Common myeloid progenitor, CD34-positive (primary cell): ENCODE measurements around the gene PBRM1.

Experiments
- CTCF ChIA-PET: fragments of 350-600 bp; sonication (Branson Sonifier 250); formaldehyde crosslinking; loops from one replicate; lab custom pipeline; 2021; ENCODE audit warnings: antibody characterized with exemption; lab: Charles Lee
- POLR2A ChIA-PET: fragments of 350-600 bp; sonication (Branson Sonifier 250); formaldehyde crosslinking; loops from one replicate; lab custom pipeline; 2021; ENCODE audit warnings: antibody characterized with exemption; lab: Charles Lee
- DNase-seq, 3 donors: peaks; one replicate each; pipeline versions ENCODE4 v3.0.0 to v3.0.0-alpha.2; 2013
- H3K27ac ChIP-seq, 2 experiments: 1 replicate in 1 of 2; 2 replicates in 1 of 2; pipeline ENCODE4 v1.7.0; 2013; ENCODE audit warnings: inconsistent platforms in 2 of 2, low read length in 2 of 2, mild to moderate bottlenecking in 2 of 2, low read depth in 1 of 2, moderate library complexity in 1 of 2; ENCODE audit not compliant: severe bottlenecking in 2 of 2, insufficient read depth in 1 of 2, poor library complexity in 1 of 2
- H3K27me3 ChIP-seq, 5 experiments: replicated peaks in 2 of 5; 1 replicate in 3 of 5; 2 replicates in 2 of 5; pipeline versions ENCODE4 v1.6.1 to v1.7.0; 2013; ENCODE audit warnings: low read length in 4 of 5, mild to moderate bottlenecking in 2 of 5, moderate library complexity in 2 of 5, inconsistent platforms in 1 of 5; ENCODE audit not compliant: insufficient read depth in 5 of 5, control insufficient read depth in 4 of 5
- H3K36me3 ChIP-seq, 4 experiments: 1 replicate in 2 of 4; 2 replicates in 2 of 4; pipeline versions ENCODE4 v1.6.1 to v1.7.0; 2013; ENCODE audit warnings: low read length in 3 of 4, control low read depth in 1 of 4, mild to moderate bottlenecking in 1 of 4; ENCODE audit not compliant: control insufficient read depth in 4 of 4, insufficient read depth in 4 of 4
- H3K4me1 ChIP-seq, 4 experiments: 1 replicate in 3 of 4; 2 replicates in 1 of 4; pipeline versions ENCODE4 v1.6.1 to v1.7.1; 2013; ENCODE audit warnings: low read length in 3 of 4, mild to moderate bottlenecking in 3 of 4, control low read depth in 1 of 4, inconsistent platforms in 1 of 4, moderate library complexity in 1 of 4; ENCODE audit not compliant: control insufficient read depth in 4 of 4, insufficient read depth in 4 of 4; ENCODE audit errors: control extremely low read depth in 1 of 4
- H3K4me3 ChIP-seq, 7 experiments: 1 replicate in 4 of 7; 2 replicates in 3 of 7; pipeline versions ENCODE4 v1.5.1 to v1.7.0; 2013; ENCODE audit warnings: mild to moderate bottlenecking in 7 of 7, low read length in 6 of 7, moderate library complexity in 6 of 7, inconsistent platforms in 2 of 7, low read depth in 2 of 7, control low read depth in 1 of 7; ENCODE audit not compliant: insufficient read depth in 4 of 7, control insufficient read depth in 1 of 7; ENCODE audit errors: extremely low read depth in 1 of 7
- H3K9me3 ChIP-seq, 5 experiments: 1 replicate in 4 of 5; 2 replicates in 1 of 5; pipeline versions ENCODE4 v1.6.1 to v1.7.1; 2013; ENCODE audit warnings: low read length in 4 of 5, mild to moderate bottlenecking in 2 of 5, inconsistent platforms in 1 of 5, low read depth in 1 of 5, moderate library complexity in 1 of 5; ENCODE audit not compliant: control insufficient read depth in 4 of 5, insufficient read depth in 2 of 5; ENCODE audit errors: control extremely low read depth in 1 of 5
- WGBS: methylation state at CpG from one replicate; pipeline ENCODE4 v1.1.5; 2013; ENCODE audit not compliant: insufficient coverage; 5-methylcytosine and 5-hydroxymethylcytosine counted together

PBRM1 gene

DNA sequence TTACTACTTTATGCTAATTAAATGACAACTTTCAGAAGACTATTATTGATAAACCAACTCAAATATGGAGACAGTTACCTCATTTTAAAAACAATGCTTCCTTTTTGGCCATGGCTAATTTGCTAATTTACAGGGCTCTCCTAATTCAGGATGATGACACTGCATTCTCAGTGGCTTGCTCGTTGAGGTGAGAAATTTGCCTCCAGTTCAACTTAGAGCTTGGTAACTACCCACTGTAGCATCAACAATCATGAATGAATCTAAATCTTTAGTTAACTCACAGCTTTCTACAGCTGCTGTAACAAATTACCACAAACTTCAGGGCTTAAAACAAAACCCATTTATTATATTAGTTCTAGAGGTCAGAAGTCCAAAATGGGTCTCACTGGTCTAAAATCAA, 14.0 kb downstream of the PBRM1 start:
- peaks cover 0 to 12% (median 8%) of the 10 kb centered on the region in 4 experiments for H3K4me1 ChIP-seq
- H3K4me3 ChIP-seq = no peak overlapping the region
- WGBS = no CpG with 5 or more reads among the region's 1 CpG
- no peak for DNase-seq
- CTCF ChIA-PET = no interaction called here
- peaks cover 9 to 41% (median 32%) of the 10 kb centered on the region in 4 experiments for H3K36me3 ChIP-seq
- no peaks in the 10 kb centered on the region for H3K27me3 ChIP-seq
- POLR2A ChIA-PET = no interaction called here
- H3K27ac ChIP-seq = no peak overlapping the region
- H3K9me3 ChIP-seq = no peaks in the 10 kb centered on the region

DNA sequence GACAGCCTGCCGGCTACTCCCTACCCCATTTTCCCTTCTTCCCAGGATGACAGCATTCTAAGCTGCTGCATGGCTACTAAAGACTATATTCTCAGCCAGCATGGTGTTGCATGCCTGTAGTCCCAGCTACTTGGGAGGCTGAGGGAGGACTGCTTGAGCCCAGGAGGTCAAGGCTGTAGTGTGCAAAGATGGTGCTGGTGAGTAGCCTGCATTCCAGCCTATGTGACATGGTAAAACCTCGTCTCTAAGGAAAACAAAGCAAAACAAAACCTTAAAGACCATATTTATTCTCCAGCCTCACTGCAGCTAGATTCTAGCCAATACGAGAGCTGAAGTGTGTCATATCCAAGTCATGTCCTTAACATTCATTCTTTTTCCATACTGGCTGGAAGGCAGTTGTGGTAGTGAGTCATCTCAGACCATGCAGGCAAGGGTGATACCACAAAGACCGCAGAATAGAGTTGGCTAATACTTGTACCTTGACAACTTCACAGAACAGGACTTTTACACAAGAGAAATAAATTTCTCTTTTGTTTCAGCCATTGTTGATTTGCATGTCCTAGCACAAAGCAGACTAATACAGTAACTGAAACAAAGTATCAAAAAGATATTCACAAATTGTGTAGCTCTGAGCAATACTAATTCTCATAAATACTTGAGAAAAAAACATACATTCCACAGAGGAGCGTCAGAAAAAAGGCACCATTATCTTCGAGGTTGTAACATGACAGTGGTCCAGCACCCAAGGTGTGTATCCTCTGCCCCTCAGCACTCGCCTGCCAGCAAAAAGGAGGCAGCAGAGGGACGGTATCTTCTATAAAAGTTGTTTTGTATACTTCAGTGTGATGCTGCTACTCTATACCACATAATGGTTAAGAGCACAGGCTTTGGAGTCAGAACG, 14.8 kb downstream of the PBRM1 start:
- peak overlapping the region; percentile 31 to 64 for H3K27ac ChIP-seq
- ChIA-PET CTCF (no interaction called here), POLR2A (no interaction called here)
- peak; percentile 40 to 87 (median 86) for DNase-seq
- no peaks in the 10 kb centered on the region for H3K9me3 ChIP-seq
- peaks cover 11 to 40% (median 28%) of the 10 kb centered on the region in 4 experiments for H3K36me3 ChIP-seq
- peaks cover 0 to 12% (median 8%) of the 10 kb centered on the region in 4 experiments for H3K4me1 ChIP-seq
- H3K4me3 ChIP-seq = no peak overlapping the region
- 95% methylated on average over 3 of the region's 9 CpGs for WGBS
- no peaks in the 10 kb centered on the region for H3K27me3 ChIP-seq

DNA sequence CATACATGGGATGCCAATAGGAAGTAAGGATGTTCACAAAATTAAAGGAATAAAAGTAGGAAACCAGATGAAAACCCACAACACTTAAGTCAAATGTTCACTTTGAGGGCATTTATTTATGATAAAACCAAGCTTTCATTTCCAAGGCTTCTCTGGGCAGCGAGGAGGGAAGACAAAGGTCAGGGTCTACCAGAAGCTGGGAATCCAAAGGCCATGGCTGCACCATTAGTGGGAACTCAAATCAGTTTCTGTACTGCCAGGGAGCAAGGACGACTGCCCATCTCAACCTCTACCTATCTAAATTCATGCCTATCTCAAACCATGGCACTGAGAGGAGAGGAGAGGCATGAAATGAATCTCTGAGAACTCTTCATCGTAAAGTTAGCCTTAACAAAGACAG, 22.6 kb downstream of the PBRM1 start:
- peaks cover 25 to 66% (median 39%) of the 10 kb centered on the region in 4 experiments for H3K36me3 ChIP-seq
- ChIA-PET CTCF (no interaction called here), POLR2A (no interaction called here)
- no peaks in the 10 kb centered on the region for H3K27me3 ChIP-seq
- no peak for DNase-seq
- H3K9me3 ChIP-seq = no peaks in the 10 kb centered on the region
- 100% methylated on average over 1 of the region's 3 CpGs for WGBS
- H3K4me1 ChIP-seq = no peaks in the 10 kb centered on the region
- H3K27ac ChIP-seq = no peak overlapping the region
- H3K4me3 ChIP-seq = no peak overlapping the region

DNA sequence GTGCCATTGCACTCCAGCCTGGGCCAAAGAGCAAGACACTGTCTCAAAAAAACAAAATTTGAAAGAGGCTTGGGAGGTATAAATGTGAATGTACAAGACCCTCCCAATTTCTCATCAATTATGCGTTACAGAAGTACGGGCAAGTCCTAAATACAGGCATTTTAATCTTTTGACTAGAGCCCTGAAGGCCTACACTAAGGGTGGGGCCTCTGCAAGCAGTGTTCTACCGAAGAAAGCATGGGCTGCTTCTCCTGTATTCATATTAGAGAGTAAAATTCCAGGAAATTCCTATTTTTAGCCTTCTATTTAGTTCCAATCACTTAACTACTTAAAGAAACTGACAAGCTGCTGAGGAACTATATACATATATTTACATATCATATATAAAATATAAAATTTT, 25.7 kb downstream of the PBRM1 start:
- Histone ChIP-seq H3K9me3 (no peaks in the 10 kb centered on the region), H3K27ac (no peak overlapping the region), H3K4me3 (no peak overlapping the region), H3K4me1 (no peaks in the 10 kb centered on the region), H3K27me3 (no peaks in the 10 kb centered on the region), H3K36me3 (peaks cover 31 to 78% (median 49%) of the 10 kb centered on the region in 4 experiments)
- POLR2A ChIA-PET = no interaction called here
- DNase-seq = no peak
- 62% methylated on average over 2 of the region's 3 CpGs for WGBS
- CTCF ChIA-PET = no interaction called here

DNA sequence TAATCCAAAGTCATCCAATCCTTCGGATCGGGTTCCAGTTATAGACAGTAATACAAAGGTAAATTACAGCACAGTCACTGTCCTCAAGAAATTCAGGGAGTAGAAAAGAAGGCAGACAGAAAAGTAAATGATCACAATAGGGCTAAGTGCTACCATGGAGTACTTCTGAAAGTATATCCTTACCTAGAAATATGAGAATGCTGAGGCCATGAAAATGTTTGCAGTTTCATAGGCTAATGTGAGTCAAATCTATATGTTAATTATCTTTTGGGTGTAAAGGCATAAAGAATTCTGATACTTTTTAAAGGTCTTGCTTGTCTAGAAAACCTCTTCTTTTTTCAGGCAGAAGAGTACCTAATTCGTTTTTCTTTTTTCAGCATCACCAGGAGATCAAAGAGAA, 29.8 kb downstream of the PBRM1 start:
- CTCF ChIA-PET = no interaction called here

DNA sequence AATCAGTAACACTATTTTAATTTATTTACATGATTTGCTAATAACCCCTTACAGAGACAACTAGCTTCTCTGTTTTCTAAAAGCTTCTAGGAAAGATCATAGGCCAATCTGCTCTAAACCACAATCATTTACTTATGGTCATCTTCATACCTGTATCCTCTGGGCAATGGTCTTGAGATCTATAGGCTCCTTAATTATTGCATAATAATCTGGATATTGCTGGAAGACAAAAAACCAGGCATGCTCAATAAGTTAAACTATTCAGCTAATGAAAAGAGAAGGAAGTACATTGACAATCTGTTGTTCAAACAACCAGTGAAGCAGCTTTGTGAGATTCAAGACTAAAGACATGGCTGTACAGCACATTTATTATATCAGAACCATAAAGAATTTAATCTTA, 34.1 kb downstream of the PBRM1 start:
- Histone ChIP-seq H3K4me3 (no peak overlapping the region), H3K9me3 (no peaks in the 10 kb centered on the region), H3K4me1 (peaks cover 0 to 4% (median 0%) of the 10 kb centered on the region in 4 experiments), H3K27ac (no peak overlapping the region), H3K36me3 (peaks cover 34 to 83% (median 46%) of the 10 kb centered on the region in 4 experiments), H3K27me3 (no peaks in the 10 kb centered on the region)
- ChIA-PET CTCF (interaction anchor here (0.7 to 1.6 kb wide), 3 partner anchors 12 to 31 kb away, joined by 3 to 5 read pairs (median 3); no protein-coding TSS in a partner anchor), POLR2A (no interaction called here)
- no peak for DNase-seq

More for the DNA sequence above, 29.8 kb downstream of the PBRM1 start:
- Histone ChIP-seq H3K4me1 (peaks cover 0 to under 1% (median 0%) of the 10 kb centered on the region in 4 experiments), H3K27ac (no peak overlapping the region), H3K27me3 (no peaks in the 10 kb centered on the region), H3K36me3 (peaks cover 31 to 88% (median 51%) of the 10 kb centered on the region in 4 experiments), H3K9me3 (no peaks in the 10 kb centered on the region), H3K4me3 (no peak overlapping the region)
- WGBS = 93% methylated on average over 2 of the region's 3 CpGs
- no peak for DNase-seq
- POLR2A ChIA-PET = no interaction called here

DNA sequence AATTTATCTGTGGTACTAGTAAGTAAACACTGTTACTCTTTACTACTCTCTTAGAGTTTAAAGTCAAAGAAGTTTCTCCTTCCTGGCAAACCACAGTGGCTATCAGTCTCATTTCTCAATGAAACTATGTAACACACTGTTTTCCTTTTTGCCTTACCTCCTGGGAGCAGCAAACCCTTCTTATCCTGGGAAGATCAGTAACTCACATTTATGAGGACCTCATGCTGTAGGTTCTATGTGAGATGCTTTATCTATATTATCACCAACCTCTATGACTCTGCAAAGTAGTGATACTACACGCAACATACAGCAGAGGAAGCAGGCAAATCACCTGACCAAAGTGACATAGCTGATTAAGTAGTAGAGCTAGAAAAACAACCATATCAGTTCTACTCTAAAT, 35.3 kb downstream of the PBRM1 start:
- ChIA-PET CTCF (interaction anchor here (1.6 kb wide), 1 partner anchor 32 kb away, joined by 5 read pairs; no protein-coding TSS in a partner anchor), POLR2A (no interaction called here)
- Histone ChIP-seq H3K4me1 (peaks cover 0 to 4% (median 0%) of the 10 kb centered on the region in 4 experiments), H3K36me3 (peaks cover 30 to 83% (median 42%) of the 10 kb centered on the region in 4 experiments), H3K27me3 (no peaks in the 10 kb centered on the region), H3K27ac (peak overlapping the region in 1 of 2 experiments; percentile 62), H3K4me3 (no peak overlapping the region), H3K9me3 (no peaks in the 10 kb centered on the region)
- whole genome bisulfite sequencing = 50% methylated on average over 1 of the region's 1 CpG
- peak; percentile 29 to 72 (median 56) for DNase-seq
